NB4 (cell line): ENCODE measurements around the gene ZNF341.

Source experiments
- DNase-seq: peaks from one replicate; pipeline ENCODE4 v3.0.0; 2010; ENCODE audit warnings: low read depth
- H3K4me3 ChIP-seq: one replicate; pipeline ENCODE4 v1.5.1; 2011; ENCODE audit warnings: mild to moderate bottlenecking, low read depth, low read length, moderate library complexity
- MYC ChIP-seq: IDR thresholded peaks from 2 replicates; pipeline ENCODE4 v1.6.1; 2011; ENCODE audit warnings: low read depth, low read length
- POLR2A ChIP-seq: IDR thresholded peaks from 2 replicates; pipeline ENCODE4 v1.6.1; 2011; ENCODE audit warnings: mild to moderate bottlenecking; ENCODE audit not compliant: insufficient read length; ENCODE audit errors: extremely low read depth
- TF ChIP-seq, protein P1 (sequence below): IDR thresholded peaks from 2 replicates; pipeline ENCODE4 v1.6.1; 2011; ENCODE audit warnings: low read depth, low read length
- TF ChIP-seq, protein P2 (sequence below): IDR thresholded peaks from one replicate; pipeline ENCODE4 v1.5.1; 2012; ENCODE audit warnings: low read depth, low read length

The ZNF341 gene

DNA sequence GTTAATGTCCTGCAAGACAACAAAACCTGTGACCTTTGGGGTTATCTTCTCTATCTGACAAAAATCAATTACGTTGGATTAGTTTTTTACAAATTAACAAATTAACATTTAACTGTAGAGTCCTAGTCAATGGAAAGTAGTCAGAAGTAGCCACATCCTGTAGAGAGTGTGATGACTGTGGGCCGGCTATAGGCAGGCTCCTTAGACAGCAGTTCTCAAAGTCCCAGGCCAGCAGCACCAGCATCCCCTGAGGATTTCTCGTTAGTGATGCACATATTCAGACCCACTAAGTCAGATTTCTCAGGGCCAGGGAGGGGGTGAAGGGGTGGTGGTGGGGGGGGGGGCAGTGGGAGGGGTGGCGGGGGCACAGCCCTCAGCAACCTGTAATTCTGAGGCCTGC, 37.2 kb downstream of the ZNF341 start:
- DNase-seq: no peak
- no peak for TF ChIP-seq MYC
- no peak overlapping the region for H3K4me3 ChIP-seq

GRCh38 chr20:33770005-33770404, 38.2 kb downstream of the ZNF341 start:
- no peak overlapping the region for H3K4me3 ChIP-seq
- TF ChIP-seq, protein P1, sequence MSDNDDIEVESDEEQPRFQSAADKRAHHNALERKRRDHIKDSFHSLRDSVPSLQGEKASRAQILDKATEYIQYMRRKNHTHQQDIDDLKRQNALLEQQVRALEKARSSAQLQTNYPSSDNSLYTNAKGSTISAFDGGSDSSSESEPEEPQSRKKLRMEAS: no peak
- TF ChIP-seq MYC (no peak), POLR2A (no peak)
- TF ChIP-seq, protein P2, sequence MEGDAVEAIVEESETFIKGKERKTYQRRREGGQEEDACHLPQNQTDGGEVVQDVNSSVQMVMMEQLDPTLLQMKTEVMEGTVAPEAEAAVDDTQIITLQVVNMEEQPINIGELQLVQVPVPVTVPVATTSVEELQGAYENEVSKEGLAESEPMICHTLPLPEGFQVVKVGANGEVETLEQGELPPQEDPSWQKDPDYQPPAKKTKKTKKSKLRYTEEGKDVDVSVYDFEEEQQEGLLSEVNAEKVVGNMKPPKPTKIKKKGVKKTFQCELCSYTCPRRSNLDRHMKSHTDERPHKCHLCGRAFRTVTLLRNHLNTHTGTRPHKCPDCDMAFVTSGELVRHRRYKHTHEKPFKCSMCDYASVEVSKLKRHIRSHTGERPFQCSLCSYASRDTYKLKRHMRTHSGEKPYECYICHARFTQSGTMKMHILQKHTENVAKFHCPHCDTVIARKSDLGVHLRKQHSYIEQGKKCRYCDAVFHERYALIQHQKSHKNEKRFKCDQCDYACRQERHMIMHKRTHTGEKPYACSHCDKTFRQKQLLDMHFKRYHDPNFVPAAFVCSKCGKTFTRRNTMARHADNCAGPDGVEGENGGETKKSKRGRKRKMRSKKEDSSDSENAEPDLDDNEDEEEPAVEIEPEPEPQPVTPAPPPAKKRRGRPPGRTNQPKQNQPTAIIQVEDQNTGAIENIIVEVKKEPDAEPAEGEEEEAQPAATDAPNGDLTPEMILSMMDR: no peak
- no peak for DNase-seq

DNA sequence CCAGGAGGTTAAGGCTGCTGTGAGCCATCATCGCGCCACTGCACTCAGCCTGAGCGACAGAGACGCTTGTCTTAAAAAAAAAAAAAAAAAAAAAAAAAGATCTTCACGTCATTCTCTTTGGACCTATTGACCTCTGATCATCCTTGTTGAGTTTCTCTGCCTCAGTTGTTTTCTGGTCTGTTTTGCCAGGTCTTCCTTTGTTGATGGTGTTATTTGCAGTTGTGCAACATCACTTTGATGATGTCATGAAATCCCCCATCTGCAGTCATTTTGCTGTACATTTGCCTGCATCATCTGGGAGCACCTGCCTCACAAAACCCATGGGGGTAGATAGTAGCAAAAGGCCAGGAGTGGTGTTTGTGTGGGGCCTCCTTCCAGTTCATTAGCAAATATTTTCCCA, 40.1 kb downstream of the ZNF341 start:
- no peak for TF ChIP-seq POLR2A
- no peak for TF ChIP-seq MYC
- TF ChIP-seq, protein P2: no peak
- TF ChIP-seq, protein P1: no peak
- DNase-seq: no peak
- no peak overlapping the region for H3K4me3 ChIP-seq

- DNase-seq: no peak
- TF ChIP-seq, protein P1: no peak
- TF ChIP-seq, protein P2: no peak
- TF ChIP-seq MYC: no peak
- no peak overlapping the region for H3K4me3 ChIP-seq
Measured at GRCh38 chr20:33772439-33772838, 40.6 kb downstream of the ZNF341 start.

DNA sequence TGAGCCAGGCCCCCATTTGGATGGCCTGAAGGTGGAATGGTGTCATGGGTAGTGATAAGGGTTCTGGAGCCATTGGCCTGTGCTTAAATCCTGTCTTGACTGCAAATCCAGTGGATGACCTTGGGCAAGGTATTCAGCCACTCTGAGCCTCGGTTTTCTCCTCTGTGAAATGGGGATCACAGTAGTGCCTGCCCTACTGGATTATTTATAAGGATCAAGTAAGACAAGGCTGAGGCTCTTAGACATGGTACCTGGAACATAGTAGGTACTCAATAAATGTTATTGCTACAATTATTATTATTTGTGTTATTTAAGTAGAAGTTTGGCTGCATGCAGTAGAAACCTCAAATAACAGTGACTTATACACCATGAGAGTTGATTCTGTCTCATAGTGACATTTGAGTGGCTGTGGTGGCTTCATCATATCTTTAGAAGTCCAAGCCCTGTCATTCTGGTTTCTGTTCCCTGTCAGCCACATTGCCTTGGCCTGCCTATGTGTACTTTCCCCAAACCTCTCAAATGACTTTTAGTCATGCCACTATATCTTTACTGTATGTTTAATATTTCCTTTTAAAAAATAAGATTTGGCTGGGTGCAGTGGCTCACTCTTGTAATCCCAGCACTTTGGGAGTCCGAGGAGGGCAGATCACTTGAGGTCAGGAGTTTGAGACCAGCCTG, 41.8 kb downstream of the ZNF341 start:
- TF ChIP-seq, protein P2: no peak
- TF ChIP-seq POLR2A (no peak), MYC (no peak)
- TF ChIP-seq, protein P1: no peak
- DNase-seq: no peak
- H3K4me3 ChIP-seq: no peak overlapping the region

- no peak overlapping the region for H3K4me3 ChIP-seq
- TF ChIP-seq, protein P2: no peak
- TF ChIP-seq POLR2A (no peak), MYC (no peak)
- TF ChIP-seq, protein P1: no peak
- DNase-seq: no peak
Measured at GRCh38 chr20:33777816-33778215, 46.0 kb downstream of the ZNF341 start.
